Measurements from ENCODE around the gene ABCA2. TPM values are rescaled to one million over a fixed set of nuclear protein-coding genes. Genes with fewer than 3 reads are reported as not detected.

The ABCA2 gene
- polyA plus RNA-seq, 1 donor (not counting 4 experiments of a cell fraction or from before 2014, with no cell fraction given): 1.3 TPM

DNA sequence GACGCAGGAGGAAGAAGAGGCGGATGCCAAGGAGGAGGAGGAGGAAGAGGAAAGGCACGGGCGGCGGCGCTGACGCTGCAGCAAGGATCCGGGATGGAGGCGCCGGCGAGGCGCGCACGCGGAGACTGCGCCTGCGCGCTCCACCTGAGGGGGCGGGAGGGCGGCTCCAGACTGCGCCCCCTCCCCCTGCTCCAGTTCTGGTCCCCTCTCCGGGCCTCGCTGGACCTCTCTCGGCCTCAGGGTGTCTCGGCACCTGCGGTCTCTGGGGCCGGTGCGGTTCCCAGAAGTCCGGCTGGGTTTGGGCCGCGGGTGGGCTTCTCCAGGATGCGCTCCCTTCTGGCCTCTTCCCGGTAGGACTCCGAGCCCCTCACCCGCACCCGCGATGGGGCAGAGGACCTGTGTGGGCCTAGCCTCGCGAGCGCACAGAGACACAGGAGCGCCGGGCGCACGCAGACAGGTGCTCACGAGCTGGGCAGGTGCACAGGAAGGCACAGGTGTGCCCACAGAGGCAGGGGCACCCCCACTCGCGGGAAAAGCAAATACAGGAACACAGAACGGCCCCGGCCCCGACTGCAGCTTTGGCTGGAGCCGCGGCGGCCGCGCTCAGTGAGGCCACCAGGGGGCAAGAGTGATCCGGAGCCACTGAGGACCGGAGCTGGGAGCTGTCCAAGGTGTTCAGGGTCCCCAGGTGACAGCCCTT, 18.2 kb upstream of the ABCA2 start, which contains the start of gene NPDC1:
NPDC1 (minus strand) TSS at position 90 of the 700 bp plus-strand sequence. CDS start 188 bp downstream, outside the sequence.
- peak within 1 kb of the TSS; percentile 53 to 65 (median 63) for H3K4me3 ChIP-seq (ENCODE audit: control insufficient read depth in 2 of 3, extremely low read depth in 1 of 3, insufficient read depth in 2 of 3, low read depth in 1 of 3, low read length in 3 of 3)
- H3K4me1 ChIP-seq (ENCODE audit: control insufficient read depth, extremely low read depth, insufficient read depth, low read length): peaks cover 11% of the 10 kb centered on the region
- H3K9me1 ChIP-seq (ENCODE audit: control insufficient read depth, extremely low read depth, insufficient read depth, low read length): no peaks in the 10 kb centered on the region
- DNase-seq (ENCODE audit: low read depth, low spot score) (no peak), FAIRE-seq (no peak)
- TF ChIP-seq EZH2 (IDR thresholded peaks at IDR 0.05; ENCODE audit: low read length): no peak
- TF ChIP-seq CTCF (optimal IDR thresholded peaks at IDR 0.05 in 1 of 3, IDR thresholded peaks at IDR 0.05 in 1 of 3, conservative IDR thresholded peaks at IDR 0.05 in 1 of 3; ENCODE audit: extremely low read depth in 1 of 3, insufficient read depth in 2 of 3, low read length in 3 of 3): peak; percentile 85 to 97 (median 91)
- peaks cover 2% of the 10 kb centered on the region for H3K79me2 ChIP-seq (ENCODE audit: control insufficient read depth, insufficient read depth, low read length)
- H4K20me1 ChIP-seq (ENCODE audit: control insufficient read depth, extremely low read depth, insufficient read depth, low read length): peaks cover 13% of the 10 kb centered on the region
- peak within 1 kb of the TSS; percentile 82 for H3K4me2 ChIP-seq (ENCODE audit: control insufficient read depth, extremely low read depth, insufficient read depth, low read depth, low read length)
- H3K27me3 ChIP-seq (ENCODE audit: control insufficient read depth, extremely low read depth, insufficient read depth, low read length): peaks cover 29% of the 10 kb centered on the region
- dilution Hi-C loops (cut with MboI; ENCODE audit: extremely low pct_ligation_motif_present, low sequenced_read_pairs): no loop called here
- no peaks in the 10 kb centered on the region for H3K9me3 ChIP-seq (ENCODE audit: control insufficient read depth, low read depth, low read length)
- peak within 1 kb of the TSS; percentile 68 for H2AFZ ChIP-seq (ENCODE audit: control insufficient read depth, low read length)
- no peak within 1 kb of the TSS for H3K27ac ChIP-seq (ENCODE audit: control insufficient read depth, insufficient read depth, low read length)
- no peaks in the 10 kb centered on the region for H3K36me3 ChIP-seq (ENCODE audit: control insufficient read depth in 2 of 2, extremely low read depth in 1 of 2, insufficient read depth in 2 of 2, low read length in 2 of 2)
- peak within 1 kb of the TSS; percentile 22 for H3K9ac ChIP-seq (ENCODE audit: control insufficient read depth, extremely low read depth, insufficient read depth, low read length)

DNA sequence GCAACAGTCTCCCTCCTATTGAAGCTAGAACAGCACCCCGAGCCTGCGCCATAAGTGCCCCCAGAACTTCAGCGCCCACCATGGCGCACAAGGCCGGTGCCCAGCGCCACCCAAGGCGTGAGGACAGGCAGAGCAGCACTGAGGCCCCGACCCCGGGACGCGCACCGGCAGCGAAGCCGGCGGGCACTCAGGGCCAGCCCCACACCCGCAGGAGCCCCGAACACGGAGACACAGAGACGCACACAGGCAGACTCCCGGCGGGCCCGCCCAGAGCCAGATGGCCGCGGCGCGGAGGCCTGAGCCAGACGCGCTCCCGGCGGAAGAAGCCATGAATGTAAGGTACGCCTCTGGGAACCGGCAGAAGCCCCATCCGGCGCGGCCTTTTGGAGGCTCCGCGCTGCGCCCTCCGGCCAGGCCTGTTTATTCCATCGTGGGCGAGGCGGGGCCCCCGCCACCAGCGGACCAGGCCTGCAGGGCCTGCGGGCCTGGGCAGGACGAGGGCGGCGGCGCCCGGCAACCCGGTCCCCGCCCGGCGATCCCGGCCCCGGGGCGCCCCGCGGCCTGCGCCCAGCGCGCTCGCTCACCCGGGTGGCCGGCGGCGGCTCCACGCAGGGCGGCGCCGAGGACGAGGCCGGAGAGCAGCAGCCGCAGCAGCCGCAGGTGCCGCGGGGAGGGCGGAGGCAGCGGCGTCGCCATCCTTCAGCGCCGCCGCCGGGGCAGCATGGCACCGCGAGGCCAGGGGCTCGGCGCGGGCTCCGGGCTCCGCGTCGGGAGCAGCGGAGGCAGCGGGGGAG, 17.5 kb upstream of the ABCA2 start:
- Histone ChIP-seq H3K9me3 (ENCODE audit: control insufficient read depth, low read depth, low read length) (no peaks in the 10 kb centered on the region), H3K36me3 (ENCODE audit: control insufficient read depth in 2 of 2, extremely low read depth in 1 of 2, insufficient read depth in 2 of 2, low read length in 2 of 2) (no peaks in the 10 kb centered on the region), H3K4me3 (ENCODE audit: control insufficient read depth in 2 of 3, extremely low read depth in 1 of 3, insufficient read depth in 2 of 3, low read depth in 1 of 3, low read length in 3 of 3) (peak overlapping the region; percentile 53 to 65 (median 63)), H3K27ac (ENCODE audit: control insufficient read depth, insufficient read depth, low read length) (no peak overlapping the region), H3K9me1 (ENCODE audit: control insufficient read depth, extremely low read depth, insufficient read depth, low read length) (no peaks in the 10 kb centered on the region), H4K20me1 (ENCODE audit: control insufficient read depth, extremely low read depth, insufficient read depth, low read length) (peaks cover 11% of the 10 kb centered on the region), H3K79me2 (ENCODE audit: control insufficient read depth, insufficient read depth, low read length) (peaks cover 2% of the 10 kb centered on the region), H3K27me3 (ENCODE audit: control insufficient read depth, extremely low read depth, insufficient read depth, low read length) (peaks cover 29% of the 10 kb centered on the region), H3K4me2 (ENCODE audit: control insufficient read depth, extremely low read depth, insufficient read depth, low read depth, low read length) (peak overlapping the region; percentile 82), H3K9ac (ENCODE audit: control insufficient read depth, extremely low read depth, insufficient read depth, low read length) (peak overlapping the region; percentile 22), H3K4me1 (ENCODE audit: control insufficient read depth, extremely low read depth, insufficient read depth, low read length) (peaks cover 11% of the 10 kb centered on the region), H2AFZ (ENCODE audit: control insufficient read depth, low read length) (peak overlapping the region; percentile 68)
- TF ChIP-seq CTCF (optimal IDR thresholded peaks at IDR 0.05 in 1 of 3, IDR thresholded peaks at IDR 0.05 in 1 of 3, conservative IDR thresholded peaks at IDR 0.05 in 1 of 3; ENCODE audit: extremely low read depth in 1 of 3, insufficient read depth in 2 of 3, low read length in 3 of 3) (no peak), EZH2 (IDR thresholded peaks at IDR 0.05; ENCODE audit: low read length) (no peak)
- dilution Hi-C loops (cut with MboI; ENCODE audit: extremely low pct_ligation_motif_present, low sequenced_read_pairs): no loop called here
- DNase-seq (ENCODE audit: low read depth, low spot score) (no peak), FAIRE-seq (no peak)

All from keratinocyte (primary cell).